HG03571 (cell line): ENCODE data around the gene SRGAP2.
"Not testable (repeated sequence)": the region's sequence is repeated elsewhere in the genome, so short reads cannot be mapped to it uniquely, and the experiment has no call there.

Experiments used
- ATAC-seq: cut with Tn5 transposase; IDR thresholded peaks from one replicate; pipeline ENCODE4 v1.9.1; 2021; ENCODE audit not compliant: unreplicated experiment

Gene SRGAP2

GRCh38 chr1:206203364-206204158, at the start of gene SRGAP2:
Gene SRGAP2, plus strand, starts transcription at chr1:206203541. Its CDS starts 2,430 bp downstream, at chr1:206205971.
- peak; percentile 5 for ATAC-seq

- not testable (repeated sequence) for ATAC-seq
These were observed 35.9 kb upstream of the SRGAP2 start for GRCh38 chr1:206167350-206168029.

- ATAC-seq, result not testable (repeated sequence)
These were observed 33.5 kb upstream of the SRGAP2 start for GRCh38 chr1:206169794-206170193.

GRCh38 chr1:206173110-206173719, 30.1 kb upstream of the SRGAP2 start:
- not testable (repeated sequence) for ATAC-seq

GRCh38 chr1:206174182-206174868, 29.0 kb upstream of the SRGAP2 start:
- not testable (repeated sequence) for ATAC-seq

- ATAC-seq, result not testable (repeated sequence)
These were observed 27.8 kb upstream of the SRGAP2 start for GRCh38 chr1:206175459-206176113.

- ATAC-seq, result not testable (repeated sequence)
These were observed 27.2 kb upstream of the SRGAP2 start for GRCh38 chr1:206176114-206176502.

- not testable (repeated sequence) for ATAC-seq
These were observed 25.0 kb upstream of the SRGAP2 start for GRCh38 chr1:206178061-206178989.

- not testable (repeated sequence) for ATAC-seq
These were observed 23.7 kb upstream of the SRGAP2 start for GRCh38 chr1:206179666-206180065.

GRCh38 chr1:206182368-206183317, 20.7 kb upstream of the SRGAP2 start:
- ATAC-seq, result not testable (repeated sequence)

GRCh38 chr1:206183788-206184187, 19.6 kb upstream of the SRGAP2 start:
- not testable (repeated sequence) for ATAC-seq

GRCh38 chr1:206185778-206186177, 17.6 kb upstream of the SRGAP2 start:
- not testable (repeated sequence) for ATAC-seq

GRCh38 chr1:206186826-206187225, 16.5 kb upstream of the SRGAP2 start:
- ATAC-seq, result not testable (repeated sequence)

GRCh38 chr1:206195182-206195581, 8.2 kb upstream of the SRGAP2 start:
- ATAC-seq, result not testable (repeated sequence)

GRCh38 chr1:206196748-206197424, 6.5 kb upstream of the SRGAP2 start:
- ATAC-seq, result not testable (repeated sequence)

GRCh38 chr1:206202789-206203363, 465 bp upstream of the SRGAP2 start, which contains the start of gene FAM72A:
Gene FAM72A, minus strand, starts transcription at chr1:206202839. Its CDS starts 814 bp downstream, at chr1:206202025.
- peak; percentile 86 for ATAC-seq

- not testable (repeated sequence) for ATAC-seq
These were observed 794 bp downstream of the SRGAP2 start for GRCh38 chr1:206204159-206204511.
